GM23338 (cell line): ENCODE measurements around the gene NRF1.
A peak's percentile ranks its signal among the peaks of the same experiment; 100 is the strongest.

Source experiments
- CREB1 ChIP-seq: fragments of 250-450 bp; sonication (Bioruptor Pico); IDR thresholded peaks from 2 replicates; pipeline ENCODE4 v1.5.0; 2020; ENCODE audit warnings: low read depth, mild to moderate bottlenecking, moderate library complexity
- ETS1 ChIP-seq: IDR thresholded peaks from 2 replicates; pipeline ENCODE4 v1.6.1; 2016; ENCODE audit warnings: antibody characterized with exemption
- EZH2 ChIP-seq: fragments of 200-600 bp; sonication (generic); IDR thresholded peaks from one replicate; pipeline ENCODE4 v1.8.0; 2017; ENCODE audit warnings: antibody characterized with exemption, mild to moderate bottlenecking, low read depth; ENCODE audit not compliant: unreplicated experiment
- EZH2phosphoT487 ChIP-seq: fragments of 200-600 bp; sonication (generic); IDR thresholded peaks from one replicate; pipeline ENCODE4 v1.8.1; 2018; ENCODE audit warnings: antibody characterized with exemption; ENCODE audit not compliant: unreplicated experiment
- JUNB ChIP-seq: IDR thresholded peaks from one replicate; pipeline ENCODE4 v1.6.1; 2016; ENCODE audit warnings: antibody characterized with exemption; ENCODE audit not compliant: unreplicated experiment
- NANOG ChIP-seq: IDR thresholded peaks from 2 replicates; pipeline ENCODE4 v1.6.1; 2016; ENCODE audit warnings: antibody characterized with exemption, borderline replicate concordance
- POLR2AphosphoS5 ChIP-seq: IDR thresholded peaks from 2 replicates; pipeline ENCODE4 v1.6.1; 2016; ENCODE audit warnings: antibody characterized with exemption, low read depth
- REST ChIP-seq: IDR thresholded peaks from one replicate; pipeline ENCODE4 v1.6.1; 2018; ENCODE audit warnings: antibody characterized with exemption; ENCODE audit not compliant: unreplicated experiment
- STAT1 ChIP-seq: IDR thresholded peaks from one replicate; pipeline ENCODE4 v1.6.1; 2016; ENCODE audit warnings: antibody characterized with exemption; ENCODE audit not compliant: unreplicated experiment
- ZNF114 ChIP-seq: fragments of 250-450 bp; sonication (Bioruptor Pico); IDR thresholded peaks from 2 replicates; pipeline ENCODE4 v1.5.0; 2020; ENCODE audit warnings: mild to moderate bottlenecking, moderate library complexity
- ZNF331 ChIP-seq: fragments of 250-450 bp; sonication (Bioruptor Pico); IDR thresholded peaks from 2 replicates; pipeline ENCODE4 v1.5.0; 2020; ENCODE audit warnings: low read depth, mild to moderate bottlenecking, moderate library complexity
- TF ChIP-seq, protein P1 (sequence below), 2 experiments: fragments of 200-600 bp in 1 of 2; sonication (generic) in 1 of 2; conservative IDR thresholded peaks; 2 replicates each; pipeline versions ENCODE4 v1.5.1 to v1.6.1; 2016 to 2017; ENCODE audit warnings: antibody characterized with exemption in 2 of 2, low read depth in 2 of 2, mild to moderate bottlenecking in 2 of 2, moderate library complexity in 1 of 2

GRCh38 chr7:129780974-129781927 lies 169.7 kb downstream of the NRF1 start:
- peak; percentile 17 for TF ChIP-seq EZH2
- no peak; the same call in 1 of the 2 replicates for TF ChIP-seq POLR2AphosphoS5
- TF ChIP-seq, protein P1, sequence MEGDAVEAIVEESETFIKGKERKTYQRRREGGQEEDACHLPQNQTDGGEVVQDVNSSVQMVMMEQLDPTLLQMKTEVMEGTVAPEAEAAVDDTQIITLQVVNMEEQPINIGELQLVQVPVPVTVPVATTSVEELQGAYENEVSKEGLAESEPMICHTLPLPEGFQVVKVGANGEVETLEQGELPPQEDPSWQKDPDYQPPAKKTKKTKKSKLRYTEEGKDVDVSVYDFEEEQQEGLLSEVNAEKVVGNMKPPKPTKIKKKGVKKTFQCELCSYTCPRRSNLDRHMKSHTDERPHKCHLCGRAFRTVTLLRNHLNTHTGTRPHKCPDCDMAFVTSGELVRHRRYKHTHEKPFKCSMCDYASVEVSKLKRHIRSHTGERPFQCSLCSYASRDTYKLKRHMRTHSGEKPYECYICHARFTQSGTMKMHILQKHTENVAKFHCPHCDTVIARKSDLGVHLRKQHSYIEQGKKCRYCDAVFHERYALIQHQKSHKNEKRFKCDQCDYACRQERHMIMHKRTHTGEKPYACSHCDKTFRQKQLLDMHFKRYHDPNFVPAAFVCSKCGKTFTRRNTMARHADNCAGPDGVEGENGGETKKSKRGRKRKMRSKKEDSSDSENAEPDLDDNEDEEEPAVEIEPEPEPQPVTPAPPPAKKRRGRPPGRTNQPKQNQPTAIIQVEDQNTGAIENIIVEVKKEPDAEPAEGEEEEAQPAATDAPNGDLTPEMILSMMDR (conservative IDR thresholded peaks at IDR 0.05; ENCODE audit: low read depth in 2 of 2), result 0 out of 4 replicates have a peak, but pooled peaks of 1 of the 2 experiments have one; percentile 10
- TF ChIP-seq ZNF114 (CRISPR knock-in tag), result no peak
- TF ChIP-seq REST, result no peak
- TF ChIP-seq EZH2phosphoT487, result no peak
- no peak for TF ChIP-seq CREB1 (CRISPR knock-in tag)
- no peak for TF ChIP-seq JUNB
- no peak for TF ChIP-seq ZNF331 (CRISPR knock-in tag)
- no peak for TF ChIP-seq ETS1
- TF ChIP-seq STAT1, result no peak
- no peak for TF ChIP-seq NANOG
